T-helper 22 cell (primary cell): Measurements from ENCODE around the gene STYXL1.
"Not testable (repeated sequence)": the region's sequence is repeated elsewhere in the genome, so short reads cannot be mapped to it uniquely, and the experiment has no call there.

Source experiments
- DNase-seq: peaks from one replicate; pipeline ENCODE4 v3.0.0-alpha.2; 2020; ENCODE audit warnings: low read depth

Gene STYXL1

DNA sequence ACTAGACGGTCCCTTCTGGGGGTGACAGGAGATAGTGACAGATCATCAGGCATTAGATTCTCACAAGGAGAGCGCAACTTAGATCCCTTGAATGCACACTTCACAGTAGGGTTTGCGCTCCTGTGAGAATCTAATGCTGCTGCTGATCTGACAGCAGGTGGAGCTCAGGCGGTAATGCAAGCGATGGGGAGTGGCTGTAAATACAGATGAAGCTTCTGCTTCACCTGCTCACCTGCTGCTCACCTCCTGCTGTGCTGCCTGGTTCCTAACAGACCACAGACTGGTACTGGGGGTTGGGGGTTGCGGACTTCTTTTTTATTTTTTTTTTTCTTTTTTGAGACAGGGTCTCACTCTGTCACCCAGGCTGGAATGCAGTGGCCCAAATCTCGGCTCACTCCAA, 18.1 kb downstream of the STYXL1 start:
- not testable (repeated sequence) for DNase-seq

DNA sequence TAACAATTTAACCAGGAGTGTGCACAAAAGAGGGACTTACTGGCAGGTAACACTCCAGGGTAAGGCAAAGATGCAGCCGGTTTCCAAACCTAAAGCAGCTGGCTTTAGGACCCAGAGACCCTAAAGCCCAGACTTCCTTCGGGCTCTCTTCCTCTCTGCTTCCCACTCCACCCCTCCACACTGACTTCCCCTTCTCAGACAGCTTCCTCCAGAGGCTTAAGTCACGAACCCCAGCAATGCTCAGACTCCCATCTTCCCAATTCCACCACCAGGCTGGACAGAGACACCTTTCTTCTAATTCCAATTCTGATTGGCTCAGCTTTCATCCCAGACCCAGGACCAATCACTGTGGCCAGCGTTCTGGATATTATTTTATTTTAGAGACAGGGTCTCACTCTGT, 24.8 kb downstream of the STYXL1 start:
- no peak for DNase-seq

DNA sequence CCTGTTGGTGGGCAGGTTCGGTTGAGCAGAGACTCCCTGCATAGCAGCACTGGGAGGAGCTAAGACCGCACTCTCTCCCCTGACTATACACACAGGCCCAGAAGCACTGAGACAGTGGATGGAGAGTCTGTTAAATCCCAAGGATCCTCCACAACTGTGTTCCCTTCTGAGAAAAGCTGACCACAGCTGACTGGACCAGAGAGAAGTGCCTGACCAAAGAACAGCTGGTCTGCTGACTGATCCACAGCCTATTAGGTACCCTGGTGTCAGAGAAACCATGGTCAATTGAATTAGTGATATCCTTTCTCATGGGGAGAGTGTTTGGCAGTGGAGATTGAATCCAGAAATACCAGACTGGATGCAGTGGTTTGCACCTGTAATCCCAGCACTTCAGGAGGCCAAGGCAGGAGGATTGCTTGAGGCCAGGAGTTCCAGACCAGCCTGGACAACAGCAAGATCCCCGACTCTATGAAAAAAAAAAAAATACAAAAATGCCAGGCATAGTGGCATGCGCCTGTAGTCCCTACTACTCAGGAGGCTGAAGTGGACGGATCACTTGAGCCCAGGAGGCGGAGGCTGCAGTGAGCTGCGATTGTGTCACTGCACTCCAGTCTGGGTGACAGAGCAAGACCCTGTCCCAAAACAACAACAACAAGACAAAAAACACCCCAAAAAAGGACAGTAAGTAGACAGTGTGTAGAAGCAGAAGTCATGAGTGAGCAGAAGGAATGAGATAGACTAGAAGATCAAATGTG, 25.6 kb downstream of the STYXL1 start:
- no peak for DNase-seq

DNA sequence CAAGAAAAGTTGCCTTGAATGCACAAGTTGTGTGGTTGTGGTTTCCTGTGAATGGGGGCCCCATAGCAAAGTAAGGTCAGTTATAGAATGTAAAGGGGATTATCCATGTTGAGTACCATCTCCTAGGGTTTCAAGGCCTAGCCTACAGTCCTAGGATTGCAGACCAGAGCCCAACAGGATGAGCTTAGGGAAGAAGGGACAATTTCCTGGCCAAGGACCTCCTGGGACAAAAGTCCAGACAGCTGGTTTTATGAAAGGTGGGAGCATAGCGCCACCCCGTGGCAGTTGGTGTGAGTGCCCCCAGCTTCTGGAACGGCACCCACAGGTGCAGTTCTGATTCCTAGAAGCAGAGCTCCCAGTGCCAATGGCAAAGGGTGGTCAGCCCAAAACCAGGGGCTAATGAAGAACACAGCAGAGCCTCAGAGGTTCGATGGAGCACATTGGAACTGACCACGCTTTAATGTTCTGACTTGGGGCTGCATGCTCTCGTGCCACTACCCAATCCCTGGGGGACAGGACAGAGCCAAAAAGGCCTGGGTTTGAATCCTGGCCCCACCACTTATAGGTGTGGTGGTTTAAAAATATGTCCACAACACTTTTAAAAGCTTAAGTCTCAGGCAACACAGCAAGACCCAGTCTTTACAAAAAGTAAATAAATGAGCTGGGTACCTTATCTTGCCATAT, 27.6 kb downstream of the STYXL1 start:
- peak; percentile 29 for DNase-seq

DNA sequence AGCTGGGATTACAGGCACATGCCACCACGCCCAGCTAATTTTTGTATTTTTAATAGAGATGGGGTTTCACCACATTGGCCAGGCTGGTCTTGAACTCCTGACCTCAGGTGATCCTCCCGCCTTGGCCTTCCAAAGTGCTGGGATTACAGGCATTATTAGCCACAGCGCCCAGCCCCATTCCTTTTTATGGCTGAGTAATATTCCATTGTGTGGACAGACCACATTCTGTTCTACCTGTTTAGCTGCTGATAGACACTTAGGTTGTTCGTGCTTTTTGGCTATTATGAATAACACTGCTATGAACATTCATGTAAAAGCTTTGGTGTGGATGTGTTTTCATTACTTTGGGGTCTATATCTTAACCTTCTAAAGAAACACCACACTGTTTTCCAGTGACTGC, 29.3 kb downstream of the STYXL1 start:
- DNase-seq = not testable (repeated sequence)

DNA sequence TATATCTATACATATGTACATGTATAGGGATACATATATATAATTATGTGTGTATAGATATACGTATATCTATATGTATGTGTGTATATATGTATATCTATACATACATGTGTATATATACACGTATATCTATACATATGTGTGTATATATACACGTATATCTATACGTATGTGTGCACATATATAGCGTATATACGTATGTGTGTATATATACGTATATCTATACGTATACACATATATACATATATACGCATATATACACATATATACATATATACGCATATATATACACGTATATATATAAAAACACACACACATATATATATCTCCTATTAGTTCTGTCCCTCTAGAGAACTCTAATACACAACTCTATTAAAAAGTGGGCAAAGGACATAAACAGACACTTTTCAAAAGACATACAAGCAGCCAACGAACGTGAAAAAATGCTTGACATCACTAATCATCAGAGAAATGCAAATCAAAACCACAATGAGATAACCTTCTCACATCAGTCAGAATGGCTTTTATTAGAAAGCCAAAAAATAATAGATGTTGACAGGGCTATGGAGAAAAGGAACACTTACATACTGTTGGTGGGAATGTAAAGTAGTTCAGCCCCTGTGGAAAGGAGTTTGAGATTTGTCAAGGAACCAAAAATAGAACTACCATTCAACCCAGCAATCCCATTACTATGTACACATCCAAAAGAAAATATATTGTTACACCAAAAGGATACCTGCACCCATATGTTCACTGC, 31.4 kb downstream of the STYXL1 start:
- no peak for DNase-seq

DNA sequence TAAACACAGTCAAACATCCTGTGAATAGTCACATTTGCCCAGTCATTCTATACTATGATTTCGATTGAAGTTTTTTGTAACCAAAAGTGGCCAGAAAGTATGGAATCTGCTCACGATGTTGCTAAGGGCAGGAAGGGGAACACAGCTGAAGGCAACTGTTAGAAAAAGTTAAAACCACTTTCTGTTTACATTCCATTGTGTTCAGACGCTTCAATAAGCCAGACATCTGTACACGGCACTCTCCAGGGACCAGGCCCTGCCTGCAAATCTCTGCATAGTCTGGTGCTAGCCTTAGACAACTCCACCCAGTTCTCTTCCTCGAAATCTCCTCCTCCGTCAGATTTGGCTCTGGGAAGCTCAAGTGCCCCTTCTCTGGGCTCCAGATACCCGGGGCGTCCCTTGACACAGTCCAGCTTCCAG, 36.3 kb downstream of the STYXL1 start:
- DNase-seq = no peak

DNA sequence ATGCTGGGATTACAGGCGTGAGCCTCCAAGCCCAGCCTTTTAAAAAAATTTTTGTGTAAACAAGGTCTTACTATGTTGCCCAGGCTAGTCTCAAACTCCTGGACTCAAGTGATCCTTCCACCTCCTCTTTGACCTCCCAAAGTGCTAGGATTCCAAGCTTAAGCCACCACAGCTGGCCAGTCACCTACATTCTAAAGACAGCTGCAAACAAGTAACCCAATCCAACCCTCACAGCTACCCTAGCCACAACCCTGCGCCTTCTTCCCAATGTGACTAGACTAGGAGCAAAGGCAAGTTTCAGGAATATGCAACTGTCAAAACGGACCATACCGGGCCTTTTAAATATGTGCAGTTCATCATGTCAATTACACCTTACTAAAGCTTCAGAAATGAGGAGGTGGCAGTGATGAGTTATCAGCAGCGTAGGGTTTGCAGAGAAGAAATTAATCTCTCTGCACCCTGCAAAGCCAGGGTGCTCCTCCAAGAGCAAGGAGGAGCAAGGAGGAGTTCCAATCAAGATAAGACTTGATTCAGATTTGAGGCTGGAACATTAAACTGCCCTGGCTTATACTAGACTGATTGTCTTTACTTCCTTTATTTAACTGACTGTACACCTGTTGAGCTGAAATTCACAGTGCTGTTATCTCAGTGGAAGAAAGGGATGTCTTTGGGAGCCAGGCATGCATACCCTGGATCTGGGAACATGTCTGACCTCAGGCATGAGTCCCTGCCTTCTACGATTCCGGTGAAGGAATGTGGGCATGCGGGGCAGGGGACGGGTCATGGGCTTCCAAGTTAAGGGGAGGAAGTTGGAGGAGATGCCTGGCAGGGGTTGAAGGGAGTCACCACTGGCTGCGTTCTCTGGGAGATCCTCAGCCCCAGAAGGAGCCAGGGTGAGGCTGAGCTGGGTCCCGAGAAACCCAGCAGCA, 37.9 kb downstream of the STYXL1 start:
- no peak for DNase-seq

DNA sequence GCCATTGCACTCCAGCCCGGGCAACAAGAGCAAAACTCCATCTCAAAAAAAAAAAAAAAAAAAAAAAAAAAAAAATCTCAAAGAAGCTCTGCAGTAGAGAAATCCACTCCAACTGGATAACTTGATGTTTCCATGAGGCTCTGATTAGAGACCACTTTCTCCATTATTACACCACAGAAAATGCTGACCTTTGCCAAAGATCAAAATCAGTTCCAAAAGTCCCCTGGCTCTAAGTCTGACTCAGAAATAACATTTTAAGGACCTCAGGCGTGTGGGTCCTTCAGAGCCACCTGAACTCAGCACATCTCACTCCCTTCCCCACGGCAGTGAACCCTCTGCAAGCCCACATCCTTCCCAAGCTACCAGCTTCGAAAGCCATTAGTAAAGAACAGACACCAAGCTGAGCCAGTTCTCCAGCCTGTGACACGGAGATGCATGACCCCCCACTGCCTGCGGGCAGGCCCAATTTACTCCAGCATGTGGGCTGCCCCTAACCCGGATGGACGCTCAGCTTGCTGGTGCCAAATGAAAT, 39.6 kb downstream of the STYXL1 start:
- no peak for DNase-seq

DNA sequence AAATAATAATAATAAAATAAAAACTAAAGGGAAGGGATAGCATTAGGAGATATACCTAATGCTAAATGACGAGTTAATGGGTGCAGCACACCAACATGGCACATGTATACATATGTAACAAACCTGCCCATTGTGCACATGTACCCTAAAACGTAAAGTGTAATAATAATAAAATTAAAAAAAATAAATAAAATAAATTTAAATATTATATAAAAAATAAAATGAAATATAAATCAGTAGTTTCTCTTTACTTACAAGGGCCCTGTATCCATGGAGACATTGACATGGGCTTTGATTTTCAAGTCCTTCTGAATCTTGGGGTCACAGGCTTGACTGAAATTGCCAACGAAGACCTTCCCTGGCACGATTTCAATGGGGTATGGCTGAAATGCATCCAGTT, 42.8 kb downstream of the STYXL1 start:
- not testable (repeated sequence) for DNase-seq

DNA sequence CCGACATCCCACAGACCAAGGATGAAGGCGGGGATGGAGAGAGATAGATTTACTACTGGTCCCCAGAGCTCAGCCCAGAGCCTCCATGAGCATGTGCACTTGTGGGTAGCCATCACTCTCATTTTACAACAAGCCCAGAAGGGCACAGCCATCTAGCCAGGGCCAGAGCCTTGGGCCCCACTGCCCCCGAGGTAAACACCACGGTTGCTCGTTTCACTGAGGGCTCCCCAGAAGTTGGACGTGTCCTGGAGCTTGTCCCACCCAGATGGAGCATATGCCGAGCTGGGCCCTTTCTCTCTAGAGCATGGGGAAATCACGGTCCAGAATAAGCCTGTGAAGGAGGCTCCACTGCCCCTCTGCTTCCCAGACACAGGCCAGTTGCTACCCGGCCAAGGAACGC, 44.4 kb downstream of the STYXL1 start:
- no peak for DNase-seq

DNA sequence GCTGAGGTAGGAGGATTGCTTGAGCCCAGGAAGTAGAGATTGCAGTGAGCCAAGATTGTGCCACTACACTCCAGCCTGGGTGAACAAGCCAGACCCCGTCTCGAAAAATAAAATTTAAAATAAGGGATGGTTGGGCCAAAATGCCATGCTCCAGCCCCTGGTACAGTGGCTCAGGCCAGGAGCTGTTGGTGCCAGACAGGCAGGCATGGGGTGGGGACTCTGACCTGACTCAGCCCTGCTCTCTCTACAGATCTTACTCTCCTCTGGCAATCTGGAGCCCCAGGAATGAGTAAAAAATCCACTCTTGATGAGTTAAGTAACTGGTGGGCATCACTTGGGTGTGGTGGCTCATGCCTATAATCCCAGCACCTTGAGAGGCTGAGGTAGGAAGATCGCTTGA, 45.0 kb downstream of the STYXL1 start:
- no peak for DNase-seq

DNA sequence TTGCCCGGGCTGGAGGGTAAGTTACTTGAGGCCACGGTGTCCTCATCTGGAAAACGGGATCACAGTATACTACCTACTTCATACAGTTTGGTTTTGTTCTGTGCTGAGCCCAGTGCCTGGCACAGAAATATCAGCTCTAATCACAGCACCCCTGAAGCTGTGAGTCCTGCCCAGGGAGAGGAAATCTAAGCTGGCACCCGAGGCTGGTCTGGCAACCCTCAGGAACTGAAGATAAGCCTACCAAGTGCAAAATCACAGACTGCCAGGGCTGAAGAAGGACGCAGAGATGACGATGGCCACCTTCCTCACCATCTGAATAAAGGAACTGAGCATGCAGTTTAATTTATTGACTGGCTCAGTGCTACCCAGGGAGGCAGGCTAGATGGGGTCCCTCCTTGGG, 45.7 kb downstream of the STYXL1 start:
- no peak for DNase-seq

DNA sequence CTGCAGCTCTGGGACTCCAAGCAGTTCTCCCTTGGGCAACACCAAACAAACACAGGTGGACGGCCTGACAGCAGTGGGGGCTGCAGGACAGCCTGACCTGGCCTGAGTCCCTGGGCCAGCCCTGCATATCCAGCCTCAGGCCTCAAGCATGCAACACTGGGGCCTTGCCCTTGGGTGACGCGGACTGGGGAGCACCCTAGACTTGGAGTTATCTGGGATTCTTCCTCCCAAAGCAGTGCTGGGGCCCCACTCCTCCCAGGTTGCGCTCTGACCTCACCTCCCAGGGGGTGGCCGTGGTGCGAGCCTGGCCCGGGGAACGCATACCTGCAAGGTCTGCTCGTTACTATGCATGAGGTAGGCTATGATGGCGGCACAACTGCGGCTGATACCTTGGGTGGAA, 47.2 kb downstream of the STYXL1 start:
- DNase-seq = no peak

DNA sequence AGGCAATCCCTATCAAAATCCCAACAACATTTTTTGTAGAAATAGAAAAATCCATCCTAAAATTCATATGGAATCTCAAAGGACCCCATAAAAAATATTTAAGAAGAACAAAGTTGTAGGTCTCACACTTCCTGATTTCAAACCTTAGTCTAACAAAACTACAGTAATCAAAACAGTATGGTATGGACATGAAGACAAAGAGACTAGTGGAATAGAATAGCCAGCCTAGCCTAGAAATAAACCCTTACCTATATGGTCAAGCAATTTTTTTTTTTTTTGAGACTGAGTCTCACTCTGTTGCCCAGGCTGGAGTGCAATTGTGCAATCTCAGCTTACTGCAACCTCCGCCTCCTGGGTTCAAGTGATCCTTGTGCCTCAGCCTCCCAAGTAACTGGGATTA, 49.8 kb downstream of the STYXL1 start:
- no peak for DNase-seq

DNA sequence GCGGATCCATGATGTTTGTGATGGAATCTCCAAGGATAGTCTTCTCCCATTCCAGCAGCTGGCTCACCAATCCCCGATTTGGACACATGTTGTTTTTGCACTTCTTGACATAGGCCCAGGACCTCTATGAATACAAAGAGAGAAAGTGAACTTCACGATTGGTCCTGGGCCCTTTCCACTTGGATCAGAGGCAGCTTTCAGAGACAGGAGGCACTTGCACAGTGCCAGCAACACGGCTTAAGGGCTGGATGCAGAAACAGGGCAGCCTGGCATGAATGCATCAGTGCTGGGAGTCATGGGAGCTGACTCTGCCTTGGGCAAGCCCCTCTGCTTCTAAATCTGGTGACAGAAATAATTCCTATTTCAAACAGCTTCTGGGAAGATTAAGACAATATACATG, 51.3 kb downstream of the STYXL1 start:
- DNase-seq = no peak

DNA sequence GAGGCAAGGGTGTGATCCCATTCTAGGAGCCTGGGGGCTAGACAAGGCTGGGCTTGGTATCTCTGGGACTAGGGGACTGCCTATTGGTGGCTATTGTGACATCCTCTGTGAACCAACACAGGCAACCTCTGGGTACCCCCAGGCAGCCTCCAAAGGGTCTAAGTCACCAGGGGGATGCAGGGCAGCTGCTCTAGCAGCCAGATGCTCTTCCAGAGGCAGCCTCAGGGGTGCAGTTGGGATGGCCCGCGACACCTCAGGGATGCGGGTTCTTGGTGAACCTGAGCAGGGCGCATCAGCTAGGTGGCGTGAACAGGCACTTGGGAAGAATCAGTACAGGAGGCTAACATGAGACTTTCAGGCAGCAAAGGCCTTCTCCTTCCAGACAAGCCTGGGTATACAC, 51.8 kb downstream of the STYXL1 start:
- no peak for DNase-seq

DNA sequence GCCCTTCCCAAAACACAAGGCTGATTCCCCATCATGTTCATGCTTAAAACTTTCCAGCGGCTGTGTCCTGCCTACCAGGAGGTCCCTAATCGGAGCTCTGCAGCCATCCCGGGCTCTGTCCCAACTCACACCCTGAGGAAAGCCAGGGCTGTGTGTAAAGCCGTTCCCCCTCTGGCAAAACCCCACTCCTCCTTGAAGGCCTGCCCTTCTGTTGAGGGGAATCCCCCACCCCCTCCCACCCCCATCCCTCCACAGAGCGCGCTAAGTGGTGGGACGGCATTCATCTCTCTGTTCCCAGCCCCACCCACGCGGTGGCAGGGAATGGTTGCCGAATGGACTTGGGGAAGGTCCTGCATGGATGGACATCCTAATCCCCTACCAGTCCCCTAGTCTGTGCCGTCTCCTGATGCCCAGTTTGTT, 52.7 kb downstream of the STYXL1 start:
- no peak for DNase-seq

DNA sequence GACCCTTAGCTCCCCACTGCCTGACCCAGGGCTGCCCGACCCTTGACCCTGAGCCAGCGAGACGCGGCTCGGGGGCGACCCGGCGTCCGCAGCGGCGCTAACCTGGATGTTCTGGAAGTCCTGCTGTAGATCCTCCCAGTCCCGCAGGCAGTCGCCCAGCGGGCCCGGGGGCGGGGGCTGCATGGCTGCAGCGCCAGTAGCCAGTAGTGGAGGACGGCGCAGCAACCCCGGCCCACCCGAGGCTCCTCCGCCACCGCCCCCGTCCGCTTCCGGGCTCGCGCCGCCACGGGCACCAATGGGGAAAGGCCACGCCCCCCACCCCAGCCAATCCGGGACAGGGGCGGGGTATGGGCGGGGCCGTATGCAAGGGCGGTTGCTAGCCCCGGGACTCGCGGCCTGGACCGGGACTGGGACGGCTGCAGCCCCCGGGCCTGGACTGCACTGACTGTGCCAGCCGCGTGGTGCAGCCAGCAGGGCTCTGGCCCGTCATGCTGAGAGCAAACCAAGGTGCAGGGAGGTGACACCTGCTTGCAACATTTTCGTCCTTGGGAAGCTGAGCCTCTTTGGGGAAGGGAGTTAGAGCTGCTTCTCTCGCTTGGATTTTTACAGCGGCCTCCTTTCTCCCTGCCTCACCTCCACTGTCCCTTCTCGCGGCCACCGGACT, 53.3 kb downstream of the STYXL1 start, which contains the start of gene TMEM120A:
Gene TMEM120A, minus strand, starts transcription at position 208 of the 664 bp plus-strand sequence. Its CDS starts 25 bp downstream, at position 183.
- peak; percentile 90 for DNase-seq

DNA sequence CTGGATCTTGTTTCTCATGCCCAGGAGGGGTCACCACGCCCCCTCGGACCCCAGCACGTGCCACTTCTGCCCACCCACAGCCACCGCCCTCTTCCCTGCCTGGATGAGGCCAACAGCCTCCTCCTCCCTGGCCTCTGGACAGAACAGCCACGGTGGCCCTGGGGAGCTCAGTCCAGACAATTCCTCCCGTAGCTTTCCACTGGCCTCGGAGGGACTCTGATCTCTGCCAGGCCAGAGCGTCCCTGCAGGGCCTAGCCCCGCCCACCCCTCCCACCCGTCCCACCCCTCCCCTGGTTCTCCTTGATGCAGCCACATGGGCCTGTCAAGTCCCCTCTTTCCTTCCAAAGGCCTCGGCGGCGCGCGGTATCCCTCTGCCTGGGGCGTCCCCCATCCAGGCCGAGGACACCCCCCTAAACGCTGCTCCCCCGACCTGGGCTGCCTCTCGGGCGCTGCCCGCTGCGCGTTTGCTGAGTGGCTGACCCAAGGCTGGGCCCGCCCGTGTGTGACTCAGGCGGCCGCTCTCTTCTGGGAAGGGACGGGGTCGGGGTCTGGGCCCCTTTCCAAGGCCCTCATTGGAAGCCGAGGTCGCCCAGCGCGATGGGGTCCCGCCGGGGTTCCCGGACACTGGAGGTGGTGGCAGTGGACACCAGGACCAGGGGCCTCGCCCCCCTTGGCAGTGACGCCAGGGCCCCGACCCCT, 54.0 kb downstream of the STYXL1 start:
- no peak for DNase-seq
